ENCODE measurements around the gene HADH.

DNA sequence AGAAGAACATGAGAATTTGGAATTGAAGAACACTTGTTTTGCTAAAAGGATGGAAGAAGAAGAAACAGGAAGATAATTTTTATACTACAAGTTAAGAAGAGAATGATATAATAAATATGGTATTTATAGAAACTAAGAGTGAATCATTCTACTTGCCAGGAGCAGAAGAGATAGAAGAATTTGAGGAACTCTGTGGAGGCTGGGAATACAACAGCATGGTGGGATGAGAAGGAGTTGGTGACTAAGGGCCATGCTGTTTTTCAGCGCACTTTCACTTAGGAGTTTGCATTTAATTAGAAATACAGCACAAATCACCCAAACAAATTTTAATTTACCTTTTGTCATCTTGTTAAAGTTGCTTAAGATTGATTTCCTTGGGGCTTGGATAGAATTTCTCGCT lies 20.5 kb downstream of the HADH start:
- TF ChIP-seq, protein P1, sequence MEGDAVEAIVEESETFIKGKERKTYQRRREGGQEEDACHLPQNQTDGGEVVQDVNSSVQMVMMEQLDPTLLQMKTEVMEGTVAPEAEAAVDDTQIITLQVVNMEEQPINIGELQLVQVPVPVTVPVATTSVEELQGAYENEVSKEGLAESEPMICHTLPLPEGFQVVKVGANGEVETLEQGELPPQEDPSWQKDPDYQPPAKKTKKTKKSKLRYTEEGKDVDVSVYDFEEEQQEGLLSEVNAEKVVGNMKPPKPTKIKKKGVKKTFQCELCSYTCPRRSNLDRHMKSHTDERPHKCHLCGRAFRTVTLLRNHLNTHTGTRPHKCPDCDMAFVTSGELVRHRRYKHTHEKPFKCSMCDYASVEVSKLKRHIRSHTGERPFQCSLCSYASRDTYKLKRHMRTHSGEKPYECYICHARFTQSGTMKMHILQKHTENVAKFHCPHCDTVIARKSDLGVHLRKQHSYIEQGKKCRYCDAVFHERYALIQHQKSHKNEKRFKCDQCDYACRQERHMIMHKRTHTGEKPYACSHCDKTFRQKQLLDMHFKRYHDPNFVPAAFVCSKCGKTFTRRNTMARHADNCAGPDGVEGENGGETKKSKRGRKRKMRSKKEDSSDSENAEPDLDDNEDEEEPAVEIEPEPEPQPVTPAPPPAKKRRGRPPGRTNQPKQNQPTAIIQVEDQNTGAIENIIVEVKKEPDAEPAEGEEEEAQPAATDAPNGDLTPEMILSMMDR (conservative IDR thresholded peaks at IDR 0.05; ENCODE audit: low read depth, low read length): no peak
- no peak for TF ChIP-seq EZH2 (IDR thresholded peaks at IDR 0.05; ENCODE audit: borderline replicate concordance, low read depth, low read length, poor library complexity, severe bottlenecking)
